K562 (cell line): ENCODE results near the gene MARK3.
"Not testable (repeated sequence)": the region's sequence is repeated elsewhere in the genome, so short reads cannot be mapped to it uniquely, and the experiment has no call there.

ENCODE experiments used
- CREB1 ChIP-seq, 2 experiments: sonication (generic) in 1 of 2; formaldehyde crosslinking in 1 of 2; IDR thresholded peaks; 2 replicates each; pipeline versions ENCODE4 v1.6.1 to v1.8.0; 2012 to 2022; ENCODE audit warnings: inconsistent platforms in 1 of 2, mild to moderate bottlenecking in 1 of 2, missing genetic modification reagents in 1 of 2, moderate library complexity in 1 of 2
- FOXK2 ChIP-seq, 2 experiments: fragments of 450-650 bp; IDR thresholded peaks in 1 of 2; conservative IDR thresholded peaks in 1 of 2; 2 replicates each; pipeline ENCODE4 v1.6.1; 2016; ENCODE audit warnings: low read depth in 2 of 2, mild to moderate bottlenecking in 1 of 2
- JUN ChIP-seq, 2 experiments: sonication (generic) in 1 of 2; formaldehyde crosslinking in 1 of 2; IDR thresholded peaks; 2 replicates each; pipeline versions ENCODE4 v1.6.1 to v1.8.0; 2012 to 2022; ENCODE audit warnings: borderline replicate concordance in 2 of 2, mild to moderate bottlenecking in 2 of 2, improper control_type of control experiment in 1 of 2, low read depth in 1 of 2, low read length in 1 of 2, missing genetic modification reagents in 1 of 2
- MXI1 ChIP-seq: IDR thresholded peaks from 2 replicates; pipeline ENCODE4 v1.6.1; 2011; ENCODE audit warnings: low read depth, mild to moderate bottlenecking, improper control_type of control experiment, low read length
- NCOR1 ChIP-seq: fragments of 450-650 bp; IDR thresholded peaks from 2 replicates; pipeline ENCODE4 v1.6.1; 2016; ENCODE audit warnings: mild to moderate bottlenecking, moderate library complexity
- REST ChIP-seq, 2 experiments: fragments of 450-650 bp; formaldehyde crosslinking in 1 of 2; IDR thresholded peaks; 2 replicates each; pipeline versions ENCODE4 v1.4.0 to v1.6.1; 2014 to 2020; ENCODE audit warnings: mild to moderate bottlenecking in 2 of 2, borderline replicate concordance in 1 of 2, low read depth in 1 of 2
- STAG1 ChIP-seq: sonication (generic); formaldehyde crosslinking; IDR thresholded peaks from 2 replicates; pipeline ENCODE4 v1.5.0; 2020; ENCODE audit warnings: missing genetic modification reagents, borderline replicate concordance
- STAT5A ChIP-seq: IDR thresholded peaks from 2 replicates; pipeline ENCODE4 v1.6.1; 2012; ENCODE audit warnings: low read length, inconsistent platforms, borderline replicate concordance
- TOE1 ChIP-seq, 2 experiments: fragments of 450-650 bp in 1 of 2; sonication (generic) in 1 of 2; formaldehyde crosslinking in 1 of 2; IDR thresholded peaks; 2 replicates each; pipeline versions ENCODE4 v1.7.1 to v1.8.0; 2016 to 2022; ENCODE audit warnings: borderline replicate concordance in 2 of 2, mild to moderate bottlenecking in 2 of 2, antibody characterized with exemption in 1 of 2, inconsistent platforms in 1 of 2, low read depth in 1 of 2, missing genetic modification reagents in 1 of 2, moderate library complexity in 1 of 2

- TF ChIP-seq REST (IDR thresholded peaks at IDR 0.05; ENCODE audit: borderline replicate concordance); REST (CRISPR knock-in tag; IDR thresholded peaks at IDR 0.05; ENCODE audit: low read depth); JUN (IDR thresholded peaks at IDR 0.05; ENCODE audit: borderline replicate concordance, low read depth, low read length); JUN (CRISPR knock-in tag; IDR thresholded peaks at IDR 0.05; ENCODE audit: borderline replicate concordance); NCOR1; STAG1 (CRISPR knock-in tag); CREB1 (IDR thresholded peaks at IDR 0.05); CREB1 (CRISPR knock-in tag; IDR thresholded peaks at IDR 0.05); FOXK2 (conservative IDR thresholded peaks at IDR 0.05 in 1 of 2, IDR thresholded peaks at IDR 0.05 in 1 of 2; ENCODE audit: low read depth in 2 of 2); STAT5A; TOE1 (IDR thresholded peaks at IDR 0.05; ENCODE audit: borderline replicate concordance); TOE1 (CRISPR knock-in tag; IDR thresholded peaks at IDR 0.05; ENCODE audit: borderline replicate concordance, low read depth); MXI1: not testable (repeated sequence)
Measured at GRCh38 chr14:103357552-103357951, 27.7 kb upstream of the MARK3 start.
